H1 (cell line): ENCODE data around the gene NPFF. TPM values are rescaled to one million over a fixed set of nuclear protein-coding genes. Genes with fewer than 3 reads are reported as not detected.

ENCODE experiments used
- CTCF ChIA-PET: fragments of 300-600 bp; sonication (Branson Sonifier 250); formaldehyde crosslinking; loops from one replicate; lab custom pipeline; 2021; ENCODE audit not compliant: partially characterized antibody; lab: Charles Lee
- POLR2A ChIA-PET: fragments of 300-600 bp; sonication (Branson Sonifier 250); formaldehyde crosslinking; loops from one replicate; lab custom pipeline; 2021; ENCODE audit warnings: inconsistent platforms; ENCODE audit not compliant: partially characterized antibody; lab: Charles Lee
- DNase-seq, 2 experiments: peaks; one replicate each; pipeline versions ENCODE4 v3.0.0 to v3.0.0-alpha.2; 2010 to 2022; ENCODE audit warnings: low spot score in 2 of 2, low read depth in 1 of 2, mixed read lengths in 1 of 2
- FAIRE-seq: peaks from 2 replicates; lab custom pipeline; 2011; peaks lifted over from hg19 to GRCh38; lab: Jason Lieb, UNC
- H2AFZ ChIP-seq: 2 replicates; pipeline ENCODE4 v1.8.1; 2012; ENCODE audit warnings: low read length, inconsistent platforms
- H2AK5ac ChIP-seq: 2 replicates; pipeline ENCODE4 v1.6.1; 2013; ENCODE audit warnings: low read depth, low read length
- H2BK120ac ChIP-seq: replicated peaks from 2 replicates; pipeline ENCODE3; 2013; ENCODE audit warnings: low read depth, low read length, inconsistent platforms
- H2BK12ac ChIP-seq: 2 replicates; pipeline ENCODE4 v1.6.1; 2013; ENCODE audit warnings: low read depth, low read length
- H2BK15ac ChIP-seq: 2 replicates; pipeline ENCODE4 v1.6.1; 2013; ENCODE audit warnings: low read length
- H2BK20ac ChIP-seq: 2 replicates; pipeline ENCODE4 v1.6.1; 2013; ENCODE audit warnings: low read length
- H2BK5ac ChIP-seq: 2 replicates; pipeline ENCODE4 v1.6.1; 2013; ENCODE audit warnings: low read depth, low read length
- H3K14ac ChIP-seq: 2 replicates; pipeline ENCODE4 v1.6.1; 2013; ENCODE audit warnings: inconsistent platforms; ENCODE audit not compliant: insufficient read length
- H3K18ac ChIP-seq: 2 replicates; pipeline ENCODE4 v1.6.1; 2013; ENCODE audit warnings: low read length; ENCODE audit errors: extremely low read depth
- H3K23ac ChIP-seq: 2 replicates; pipeline ENCODE4 v1.6.1; 2013; ENCODE audit warnings: inconsistent platforms; ENCODE audit not compliant: insufficient read length
- H3K23me2 ChIP-seq: 2 replicates; pipeline ENCODE4 v1.6.1; 2013; ENCODE audit warnings: low read depth, low read length
- H3K27ac ChIP-seq: 2 replicates; pipeline ENCODE4 v1.6.1; 2011; ENCODE audit warnings: low read depth, low read length, inconsistent platforms
- H3K27me3 ChIP-seq, 4 experiments: replicated peaks in 1 of 4; 1 replicate in 1 of 4; 2 replicates in 3 of 4; pipeline versions ENCODE4 v1.6.1 to v1.8.1; 2011 to 2013; ENCODE audit warnings: low read length in 3 of 4, mild to moderate bottlenecking in 3 of 4, inconsistent platforms in 2 of 4, mixed read lengths in 2 of 4, moderate library complexity in 1 of 4; ENCODE audit not compliant: control insufficient read depth in 3 of 4, insufficient read depth in 3 of 4; ENCODE audit errors: extremely low read depth in 1 of 4
- H3K36me3 ChIP-seq, 4 experiments: 2 replicates each; pipeline versions ENCODE4 v1.6.1 to v1.8.1; 2011 to 2013; ENCODE audit warnings: mild to moderate bottlenecking in 4 of 4, low read length in 3 of 4, moderate library complexity in 2 of 4, control low read depth in 1 of 4, inconsistent platforms in 1 of 4; ENCODE audit not compliant: insufficient read depth in 4 of 4, control insufficient read depth in 2 of 4
- H3K4ac ChIP-seq: replicated peaks from 2 replicates; pipeline ENCODE3; 2013; ENCODE audit warnings: low read length, low read depth, mixed read lengths, inconsistent platforms; ENCODE audit not compliant: insufficient read length
- H3K4me1 ChIP-seq, 4 experiments: replicated peaks in 1 of 4; 1 replicate in 1 of 4; 2 replicates in 3 of 4; pipeline versions ENCODE4 v1.6.1 to v1.8.1; 2011 to 2013; ENCODE audit warnings: low read length in 3 of 4, inconsistent platforms in 2 of 4, mixed read lengths in 1 of 4; ENCODE audit not compliant: insufficient read depth in 4 of 4, control insufficient read depth in 3 of 4
- H3K4me2 ChIP-seq, 2 experiments: 2 replicates each; pipeline versions ENCODE4 v1.6.1 to v1.8.1; 2011 to 2013; ENCODE audit warnings: low read depth in 2 of 2, low read length in 2 of 2, control low read depth in 1 of 2, inconsistent platforms in 1 of 2, mild to moderate bottlenecking in 1 of 2; ENCODE audit not compliant: insufficient read depth in 1 of 2
- H3K4me3 ChIP-seq, 4 experiments: fragments of 200-600, 300-600 bp in 1 of 4; sonication (generic), shearing (Covaris generic), sonication (Bioruptor Twin) in 1 of 4; 2 replicates each; pipeline versions ENCODE4 v1.5.1 to v1.8.1; 2011 to 2016; ENCODE audit warnings: low read length in 4 of 4, low read depth in 3 of 4, control low read depth in 2 of 4, inconsistent platforms in 2 of 4, mild to moderate bottlenecking in 2 of 4, mixed read lengths in 1 of 4, moderate library complexity in 1 of 4; ENCODE audit not compliant: insufficient read depth in 2 of 4; ENCODE audit errors: extremely low read depth in 1 of 4
- H3K56ac ChIP-seq: replicated peaks from 2 replicates; pipeline ENCODE3; 2013; ENCODE audit warnings: low read depth, mild to moderate bottlenecking, mixed read lengths, low read length, inconsistent platforms; ENCODE audit not compliant: insufficient read length
- H3K79me1 ChIP-seq: 2 replicates; pipeline ENCODE4 v1.6.1; 2013; ENCODE audit warnings: low read depth, low read length, control low read depth
- H3K79me2 ChIP-seq, 2 experiments: 2 replicates each; pipeline versions ENCODE4 v1.6.1 to v1.8.1; 2012 to 2013; ENCODE audit warnings: low read length in 2 of 2, mild to moderate bottlenecking in 2 of 2, inconsistent platforms in 1 of 2; ENCODE audit not compliant: insufficient read depth in 2 of 2, control insufficient read depth in 1 of 2
- H3K9ac ChIP-seq, 4 experiments: replicated peaks in 1 of 4; 1 replicate in 1 of 4; 2 replicates in 3 of 4; pipeline versions ENCODE4 v1.6.1 to v1.8.1; 2011 to 2013; ENCODE audit warnings: low read depth in 3 of 4, low read length in 3 of 4, control low read depth in 2 of 4, mild to moderate bottlenecking in 2 of 4, moderate library complexity in 2 of 4, inconsistent platforms in 1 of 4; ENCODE audit errors: extremely low read depth in 1 of 4
- H3K9me3 ChIP-seq, 2 experiments: 2 replicates each; pipeline versions ENCODE4 v1.6.1 to v1.8.1; 2012 to 2013; ENCODE audit warnings: mild to moderate bottlenecking in 2 of 2, moderate library complexity in 2 of 2, control low read depth in 1 of 2, inconsistent platforms in 1 of 2, low read depth in 1 of 2, low read length in 1 of 2, mixed read lengths in 1 of 2; ENCODE audit not compliant: insufficient read depth in 2 of 2
- H4K20me1 ChIP-seq, 2 experiments: replicated peaks in 1 of 2; 2 replicates each; pipeline versions ENCODE3 to v1.8.1; 2011 to 2013; ENCODE audit warnings: inconsistent platforms in 2 of 2, low read length in 2 of 2, mild to moderate bottlenecking in 1 of 2; ENCODE audit not compliant: insufficient read depth in 2 of 2, control insufficient read depth in 1 of 2
- H4K5ac ChIP-seq: 2 replicates; pipeline ENCODE4 v1.6.1; 2013; ENCODE audit warnings: low read length, low read depth, mixed read lengths, inconsistent platforms; ENCODE audit not compliant: insufficient read length
- H4K8ac ChIP-seq: 2 replicates; pipeline ENCODE4 v1.8.0; 2013; ENCODE audit warnings: mild to moderate bottlenecking, moderate library complexity, low read length, inconsistent platforms; ENCODE audit not compliant: insufficient read depth; ENCODE audit errors: extremely low read depth
- H4K91ac ChIP-seq: replicated peaks from 2 replicates; pipeline ENCODE3; 2013; ENCODE audit warnings: low read length, mixed read lengths, inconsistent platforms; ENCODE audit not compliant: insufficient read length
- EZH2 ChIP-seq: fragments of 200-600 bp; sonication (generic); IDR thresholded peaks from 2 replicates; pipeline ENCODE4 v1.7.1; 2012; ENCODE audit warnings: low read depth, mild to moderate bottlenecking, moderate library complexity, low read length, inconsistent platforms; ENCODE audit not compliant: severe bottlenecking
- POU5F1 ChIP-seq: IDR thresholded peaks from 2 replicates; pipeline ENCODE4 v1.6.1; 2011; ENCODE audit warnings: low read depth, mild to moderate bottlenecking, low read length, moderate library complexity
- SAP30 ChIP-seq: fragments of 300-600 bp; sonication (generic); IDR thresholded peaks from 2 replicates; pipeline ENCODE4 v1.7.1; 2012; ENCODE audit warnings: low read length, moderate library complexity, mild to moderate bottlenecking, inconsistent platforms; ENCODE audit not compliant: insufficient read depth, insufficient replicate concordance
- SIN3A ChIP-seq, 2 experiments: IDR thresholded peaks in 1 of 2; conservative IDR thresholded peaks in 1 of 2; 2 replicates each; pipeline ENCODE4 v1.6.1; 2011 to 2012; ENCODE audit warnings: low read length in 2 of 2, improper control_type of control experiment in 1 of 2, low read depth in 1 of 2, mild to moderate bottlenecking in 1 of 2
- SP2 ChIP-seq: IDR thresholded peaks from 2 replicates; pipeline ENCODE4 v1.6.1; 2012; ENCODE audit warnings: mild to moderate bottlenecking, low read length, inconsistent platforms
- USF2 ChIP-seq: IDR thresholded peaks from 2 replicates; pipeline ENCODE4 v1.6.1; 2011; ENCODE audit warnings: low read length, improper control_type of control experiment
- WGBS, 2 experiments: shearing (Covaris generic) in 1 of 2; methylation state at CpG; one replicate each; pipeline versions ENCODE4 v1.1.6 to v1.1.7; 2013 to 2015; ENCODE audit warnings: low lambda C conversion rate in 2 of 2, mixed read lengths in 2 of 2, inconsistent platforms in 1 of 2, low coverage in 1 of 2, missing lambda C conversion rate in 1 of 2; ENCODE audit not compliant: insufficient replicate concordance in 2 of 2, insufficient coverage in 1 of 2, insufficient read length in 1 of 2; ENCODE audit errors: extremely low coverage in 1 of 2, missing lambda C conversion rate in 1 of 2; 5-methylcytosine and 5-hydroxymethylcytosine counted together
- polyA plus RNA-seq, 7 experiments: library from polyadenylated mRNA; depleted of rRNA in 3 of 7; stranded (reverse) in 5 of 7; unstranded in 2 of 7; fragments of >200 nt in 5 of 7; fragments of 200-250 nt in 2 of 7; gene quantifications; 1 replicate in 5 of 7; 2 replicates in 1 of 7; 4 replicates in 1 of 7; pipeline versions ENCODE4 v1.2.1 to v1.2.3, GENCODE V29; 2011 to 2013; ENCODE audit warnings: missing spikeins in 2 of 7, mixed read lengths in 2 of 7
- total RNA-seq: library from RNA; stranded (reverse); fragmentation: NEBNext Ultra II Directional; extraction: Animal tissue kit (Norgen Biotek cat#: 25700); gene quantifications from 2 replicates; pipeline ENCODE4 v1.2.1, GENCODE V29; 2021

The NPFF gene
- total and polyA plus RNA-seq, 2 of the 8 experiments (the other 6 are each of a cell fraction or from before 2014, with no cell fraction given), result not detected

- H3K79me1 ChIP-seq, result peaks cover 8% of the 10 kb centered on the region
- H3K4me3 ChIP-seq, result no peak overlapping the region
- no peak overlapping the region for H3K9ac ChIP-seq
- ChIA-PET CTCF (interaction anchor here (0.9 to 3.9 kb wide), 9 partner anchors 9 to 182 kb away, joined by 3 to 20 read pairs (median 3); partner anchors contain the start of gene AAAS), POLR2A (interaction anchor here (0.9 to 67.0 kb wide), 4 partner anchors 9 to 184 kb away, joined by 3 to 3397 read pairs (median 31); partner anchors contain the start of genes PCBP2 and PRR13)
- H2BK12ac ChIP-seq, result no peak overlapping the region
- H2BK5ac ChIP-seq, result no peak overlapping the region
- no peak overlapping the region for H2BK15ac ChIP-seq
- no peak overlapping the region for H3K4ac ChIP-seq
- H3K23ac ChIP-seq, result no peak overlapping the region
- peaks cover 9 to 23% (median 14%) of the 10 kb centered on the region in 4 experiments; a peak in 7 of 8 replicates for H3K36me3 ChIP-seq
- H2AFZ ChIP-seq, result no peak overlapping the region
- H3K79me2 ChIP-seq, result peaks cover 0 to 14% of the 10 kb centered on the region in 2 experiments; a peak in 2 of 4 replicates
- H2BK20ac ChIP-seq, result no peak overlapping the region
- H3K23me2 ChIP-seq, result peaks cover 22% of the 10 kb centered on the region
- no peak overlapping the region for H3K14ac ChIP-seq
- no peak overlapping the region for H3K4me2 ChIP-seq
- H3K27ac ChIP-seq, result no peak overlapping the region
- no peak overlapping the region for H4K5ac ChIP-seq
- H2BK120ac ChIP-seq, result no peak overlapping the region
- no peak for TF ChIP-seq EZH2
- TF ChIP-seq SAP30, result no peak
- no peak for TF ChIP-seq SIN3A (conservative IDR thresholded peaks at IDR 0.05 in 1 of 2, IDR thresholded peaks at IDR 0.05 in 1 of 2; ENCODE audit: low read depth in 1 of 2, low read length in 2 of 2)
- TF ChIP-seq USF2, result no peak
- TF ChIP-seq POU5F1, result no peak
- no peak for TF ChIP-seq SP2
- DNase-seq (no peak), FAIRE-seq (no peak)
- no peak overlapping the region for H3K56ac ChIP-seq
- 90% methylated on average over 6 of the region's 10 CpGs; no CpG with 5 or more reads in 1 of the 2 experiments for WGBS, 2 experiments
- no peaks in the 10 kb centered on the region for H3K9me3 ChIP-seq
- no peaks in the 10 kb centered on the region for H3K27me3 ChIP-seq
- no peak overlapping the region for H2AK5ac ChIP-seq
- no peak overlapping the region for H3K18ac ChIP-seq
- no peak overlapping the region for H4K8ac ChIP-seq
- no peak overlapping the region for H4K91ac ChIP-seq
- peaks cover 0 to 4% of the 10 kb centered on the region in 2 experiments for H4K20me1 ChIP-seq
- H3K4me1 ChIP-seq, result peaks cover 3 to 21% (median 12%) of the 10 kb centered on the region in 4 experiments
These were observed 4.1 kb downstream of the NPFF start for GRCh38 chr12:53502983-53503728.
